ENCODE measurements around the gene RABGEF1.

DNA sequence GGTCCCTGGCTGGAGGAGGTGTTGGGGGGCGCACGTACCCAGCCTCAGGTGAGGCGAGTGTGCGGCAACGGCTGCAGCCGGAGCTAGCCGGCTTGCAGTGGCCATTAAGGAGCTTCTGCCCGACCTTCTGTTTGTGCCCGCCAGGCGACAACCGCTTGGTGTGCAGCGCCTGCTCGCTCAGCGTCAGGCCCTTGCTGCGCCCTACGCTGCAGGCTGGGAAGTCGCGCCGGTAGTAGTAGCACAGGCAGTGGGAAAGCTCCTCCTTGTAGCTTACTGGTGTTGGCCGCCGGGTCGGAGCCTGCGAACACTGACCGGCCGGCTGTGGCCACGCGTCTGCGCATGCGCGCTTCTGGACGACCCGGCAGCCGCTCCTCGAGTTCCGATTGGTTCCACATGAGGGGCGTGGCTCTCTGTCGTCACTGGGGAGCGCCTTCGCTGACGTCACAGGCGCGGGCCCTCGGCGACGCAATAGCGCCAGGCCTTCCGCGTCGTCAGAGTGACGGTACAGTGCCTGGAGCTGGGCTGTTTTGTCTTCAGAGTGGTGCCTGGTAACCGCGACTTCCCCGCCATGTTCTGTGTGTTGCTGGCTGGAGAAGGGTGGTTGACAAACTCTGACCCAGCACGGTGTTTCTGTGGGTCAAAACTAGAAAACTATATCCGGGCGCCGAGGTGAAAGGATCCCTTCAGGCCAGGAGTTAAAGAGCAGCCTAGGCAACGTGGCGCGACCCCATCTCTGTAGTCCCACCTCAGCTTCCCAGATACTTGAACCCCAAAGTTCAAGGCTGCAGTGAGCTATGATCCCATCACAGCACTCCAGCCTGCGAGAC is 104.2 kb downstream of the RABGEF1 start:
- TF ChIP-seq, protein P1, sequence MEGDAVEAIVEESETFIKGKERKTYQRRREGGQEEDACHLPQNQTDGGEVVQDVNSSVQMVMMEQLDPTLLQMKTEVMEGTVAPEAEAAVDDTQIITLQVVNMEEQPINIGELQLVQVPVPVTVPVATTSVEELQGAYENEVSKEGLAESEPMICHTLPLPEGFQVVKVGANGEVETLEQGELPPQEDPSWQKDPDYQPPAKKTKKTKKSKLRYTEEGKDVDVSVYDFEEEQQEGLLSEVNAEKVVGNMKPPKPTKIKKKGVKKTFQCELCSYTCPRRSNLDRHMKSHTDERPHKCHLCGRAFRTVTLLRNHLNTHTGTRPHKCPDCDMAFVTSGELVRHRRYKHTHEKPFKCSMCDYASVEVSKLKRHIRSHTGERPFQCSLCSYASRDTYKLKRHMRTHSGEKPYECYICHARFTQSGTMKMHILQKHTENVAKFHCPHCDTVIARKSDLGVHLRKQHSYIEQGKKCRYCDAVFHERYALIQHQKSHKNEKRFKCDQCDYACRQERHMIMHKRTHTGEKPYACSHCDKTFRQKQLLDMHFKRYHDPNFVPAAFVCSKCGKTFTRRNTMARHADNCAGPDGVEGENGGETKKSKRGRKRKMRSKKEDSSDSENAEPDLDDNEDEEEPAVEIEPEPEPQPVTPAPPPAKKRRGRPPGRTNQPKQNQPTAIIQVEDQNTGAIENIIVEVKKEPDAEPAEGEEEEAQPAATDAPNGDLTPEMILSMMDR (IDR thresholded peaks at IDR 0.05), result peak in 5 of 6 experiments; percentile 36 to 68 (median 46)
- TF ChIP-seq POLR2A (IDR thresholded peaks at IDR 0.05), result peak; percentile 82 to 97
